ENCODE results near the gene TMEM131L. TPM values are rescaled to one million over a fixed set of nuclear protein-coding genes. Genes with fewer than 3 reads are reported as not detected.
"Not testable (repeated sequence)": the region's sequence is repeated elsewhere in the genome, so short reads cannot be mapped to it uniquely, and the experiment has no call there.

The TMEM131L gene
- total RNA-seq, 1 donor from 2014 or later, result 39.5 TPM

- intact Hi-C loops (cut with micrococcal nuclease); H3K27me3 Mint-ChIP-seq (ENCODE audit: insufficient read depth); DNase-seq (ENCODE audit: low spot score): not testable (repeated sequence)
Measured at GRCh38 chr4:153471071-153471697, 5.0 kb downstream of the TMEM131L start.

DNA sequence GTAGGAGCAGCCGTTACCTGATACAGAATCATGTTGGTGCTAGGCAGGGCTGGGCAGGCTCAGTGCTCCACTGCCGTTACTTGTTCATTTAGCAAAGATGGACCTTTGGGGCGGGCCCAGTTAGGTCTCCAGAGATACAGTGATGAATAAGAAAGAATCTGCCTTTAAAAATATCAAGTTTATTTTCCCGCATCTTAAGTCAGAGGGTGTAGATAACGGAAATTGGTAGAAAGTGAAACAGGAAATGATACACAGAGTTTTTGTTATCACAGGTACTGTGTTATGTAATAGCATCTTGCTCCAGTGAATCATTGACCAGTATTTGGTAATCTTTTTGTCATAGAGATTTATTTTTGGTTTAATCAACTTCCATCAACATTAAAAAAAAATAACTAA lies 5.5 kb downstream of the TMEM131L start:
- Mint-ChIP-seq H3K4me1 (ENCODE audit: low read depth) (peaks cover 76% of the 10 kb centered on the region), H3K9me3 (no peaks in the 10 kb centered on the region), H3K4me3 (peak overlapping the region; percentile 89), H3K27me3 (ENCODE audit: insufficient read depth) (no peaks in the 10 kb centered on the region), H3K27ac (peak overlapping the region; percentile 73), H3K36me3 (ENCODE audit: low read depth) (peaks cover 37% of the 10 kb centered on the region)
- intact Hi-C loops (cut with micrococcal nuclease), result no loop called here
- DNase-seq (ENCODE audit: low spot score), result no peak

More at GRCh38 chr4:153471071-153471697, 5.0 kb downstream of the TMEM131L start:
- peaks cover 75% of the 10 kb centered on the region for H3K4me1 Mint-ChIP-seq (ENCODE audit: low read depth)
- peaks cover 37% of the 10 kb centered on the region for H3K36me3 Mint-ChIP-seq (ENCODE audit: low read depth)
- not testable (repeated sequence) for H3K9me3 Mint-ChIP-seq
- H3K4me3 Mint-ChIP-seq, result peak overlapping the region; percentile 89
- peak overlapping the region; percentile 73 for H3K27ac Mint-ChIP-seq

GRCh38 chr4:153472122-153473037 lies 6.2 kb downstream of the TMEM131L start:
- Mint-ChIP-seq H3K4me3 (no peak overlapping the region), H3K27me3 (ENCODE audit: insufficient read depth) (no peaks in the 10 kb centered on the region), H3K36me3 (ENCODE audit: low read depth) (peaks cover 44% of the 10 kb centered on the region), H3K4me1 (ENCODE audit: low read depth) (peaks cover 81% of the 10 kb centered on the region), H3K9me3 (no peaks in the 10 kb centered on the region), H3K27ac (peak overlapping the region; percentile 26)
- no peak for DNase-seq (ENCODE audit: low spot score)
- intact Hi-C loops (cut with micrococcal nuclease), result no loop called here

DNA sequence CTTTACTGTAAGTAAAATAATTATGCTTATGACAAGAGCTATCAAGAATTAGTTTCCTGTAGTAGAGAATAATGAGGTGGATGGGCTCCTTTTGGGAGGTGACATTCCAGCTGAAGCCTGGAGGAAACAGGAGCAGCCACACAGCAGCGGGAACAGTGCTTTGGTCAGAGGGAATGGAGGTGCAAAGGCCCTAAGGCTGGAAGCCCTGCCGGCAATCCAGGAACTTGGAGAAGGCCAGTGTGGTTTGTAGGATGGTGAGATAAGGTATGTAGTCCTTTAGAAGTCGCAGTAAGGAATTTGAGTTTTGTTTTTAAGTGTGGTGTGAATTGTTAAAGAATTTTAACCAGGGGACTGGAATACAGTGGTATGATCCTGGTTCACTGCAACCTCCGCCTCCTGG lies 8.1 kb downstream of the TMEM131L start:
- peaks cover 49% of the 10 kb centered on the region for H3K36me3 Mint-ChIP-seq (ENCODE audit: low read depth)
- peaks cover 70% of the 10 kb centered on the region for H3K4me1 Mint-ChIP-seq (ENCODE audit: low read depth)
- DNase-seq (ENCODE audit: low spot score), result no peak
- intact Hi-C loops (cut with micrococcal nuclease), result no loop called here
- no peaks in the 10 kb centered on the region for H3K9me3 Mint-ChIP-seq
- no peaks in the 10 kb centered on the region for H3K27me3 Mint-ChIP-seq (ENCODE audit: insufficient read depth)
- peak overlapping the region; percentile 5 for H3K27ac Mint-ChIP-seq
- H3K4me3 Mint-ChIP-seq, result no peak overlapping the region

DNA sequence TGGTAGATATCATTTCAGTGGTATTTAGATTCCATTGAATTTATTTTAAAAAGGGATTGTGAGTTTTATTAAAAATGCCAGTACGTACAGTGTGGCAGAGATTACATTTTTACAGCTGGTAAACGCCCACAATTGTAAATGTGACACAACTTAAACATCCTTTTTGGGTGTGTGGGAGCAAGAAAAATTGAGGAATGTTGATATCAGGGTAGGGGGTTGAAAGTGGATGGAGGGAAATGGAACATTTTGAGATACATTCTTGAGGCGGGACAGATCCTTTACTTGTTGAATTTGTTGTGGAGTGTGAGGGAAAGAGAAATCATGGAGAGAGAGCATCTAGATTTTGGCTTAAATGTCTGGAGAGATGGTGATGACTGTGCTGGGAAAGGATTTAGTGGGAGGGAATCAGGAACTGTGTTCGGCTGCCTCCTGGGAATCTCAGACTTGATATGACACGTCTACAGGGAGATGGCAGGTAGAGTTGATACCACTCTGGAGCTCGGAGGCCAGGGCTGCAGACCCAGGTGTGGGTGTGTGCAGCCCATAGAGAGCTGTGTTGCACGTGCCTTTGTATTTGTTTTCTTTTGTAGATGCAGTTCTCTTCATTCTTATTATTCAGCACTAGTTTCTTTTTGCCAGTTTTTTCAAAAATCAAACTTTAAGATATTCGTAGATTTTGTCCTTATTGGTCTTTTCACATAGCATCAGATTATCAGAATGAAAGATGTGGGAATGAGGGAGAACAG lies 10.8 kb downstream of the TMEM131L start:
- Mint-ChIP-seq H3K36me3 (ENCODE audit: low read depth) (peaks cover 46% of the 10 kb centered on the region), H3K4me3 (no peak overlapping the region), H3K9me3 (no peaks in the 10 kb centered on the region), H3K27me3 (ENCODE audit: insufficient read depth) (no peaks in the 10 kb centered on the region), H3K27ac (no peak overlapping the region), H3K4me1 (ENCODE audit: low read depth) (peaks cover 59% of the 10 kb centered on the region)
- no peak for DNase-seq (ENCODE audit: low spot score)
- intact Hi-C loops (cut with micrococcal nuclease), result no loop called here

DNA sequence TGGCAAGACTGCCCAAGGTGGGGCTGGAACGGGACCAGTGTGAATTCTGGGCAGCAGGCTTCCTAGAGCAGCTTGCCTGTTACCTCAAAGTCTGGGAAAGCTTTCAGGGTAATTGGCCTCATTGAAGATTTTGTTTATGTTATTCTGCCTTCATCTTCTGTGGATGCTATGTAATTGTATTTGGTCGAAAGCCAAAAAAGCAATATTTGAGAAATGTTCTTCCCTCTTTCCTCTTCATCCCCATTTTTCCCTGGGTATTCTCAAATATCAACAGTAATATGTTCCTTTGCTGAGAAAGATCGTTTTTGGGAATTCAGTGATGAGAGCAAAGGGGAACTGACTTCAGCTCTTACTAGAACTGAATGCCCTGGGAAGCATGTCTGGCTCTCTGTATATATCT lies 12.9 kb downstream of the TMEM131L start:
- no peaks in the 10 kb centered on the region for H3K27me3 Mint-ChIP-seq (ENCODE audit: insufficient read depth)
- H3K4me3 Mint-ChIP-seq, result no peak overlapping the region
- no peaks in the 10 kb centered on the region for H3K9me3 Mint-ChIP-seq
- no peak for DNase-seq (ENCODE audit: low spot score)
- intact Hi-C loops (cut with micrococcal nuclease), result no loop called here
- H3K36me3 Mint-ChIP-seq (ENCODE audit: low read depth), result peaks cover 34% of the 10 kb centered on the region
- peaks cover 50% of the 10 kb centered on the region for H3K4me1 Mint-ChIP-seq (ENCODE audit: low read depth)
- no peak overlapping the region for H3K27ac Mint-ChIP-seq

GRCh38 chr4:153480704-153481103 lies 14.5 kb downstream of the TMEM131L start:
- DNase-seq (ENCODE audit: low spot score), result no peak
- H3K27ac Mint-ChIP-seq, result no peak overlapping the region
- intact Hi-C loops (cut with micrococcal nuclease), result loop anchor here (10.0 kb wide), 1 partner anchor 946 kb away; the partner anchor contains the start of gene FBXW7

DNA sequence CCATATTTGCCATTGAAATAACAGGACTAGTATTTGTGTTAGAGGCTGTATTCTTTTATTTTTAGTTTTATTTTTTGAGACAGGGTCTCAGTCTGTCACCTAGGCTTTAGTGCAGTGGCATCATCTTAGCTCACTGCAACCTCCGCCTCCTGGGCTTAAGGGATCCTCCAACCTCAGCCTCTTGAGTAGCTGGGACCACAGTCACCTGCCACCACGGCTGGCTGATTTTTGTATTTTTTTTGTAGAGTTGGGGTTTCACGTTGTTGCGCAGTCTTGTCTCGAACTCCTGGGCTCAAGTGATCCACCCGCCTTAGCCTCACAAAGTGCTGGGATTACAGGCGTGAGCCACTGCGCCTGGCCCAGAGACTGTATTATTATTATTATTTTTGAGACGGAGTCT lies 15.3 kb downstream of the TMEM131L start:
- H3K36me3 Mint-ChIP-seq (ENCODE audit: low read depth), result peaks cover 23% of the 10 kb centered on the region
- no peak overlapping the region for H3K4me3 Mint-ChIP-seq
- intact Hi-C loops (cut with micrococcal nuclease), result loop anchor here (10.0 kb wide), 1 partner anchor 947 kb away; the partner anchor contains the start of gene FBXW7

More at GRCh38 chr4:153480704-153481103, 14.5 kb downstream of the TMEM131L start:
- Mint-ChIP-seq H3K36me3 (ENCODE audit: low read depth) (peaks cover 23% of the 10 kb centered on the region), H3K4me1 (ENCODE audit: low read depth) (peaks cover 50% of the 10 kb centered on the region), H3K4me3 (no peak overlapping the region), H3K27me3 (ENCODE audit: insufficient read depth) (no peaks in the 10 kb centered on the region), H3K9me3 (no peaks in the 10 kb centered on the region)

GRCh38 chr4:153483432-153484418 lies 17.6 kb downstream of the TMEM131L start:
- Mint-ChIP-seq H3K27ac (no peak overlapping the region), H3K36me3 (ENCODE audit: low read depth) (peaks cover 12% of the 10 kb centered on the region), H3K4me3 (no peak overlapping the region), H3K4me1 (ENCODE audit: low read depth) (peaks cover 67% of the 10 kb centered on the region), H3K27me3 (ENCODE audit: insufficient read depth) (no peaks in the 10 kb centered on the region), H3K9me3 (no peaks in the 10 kb centered on the region)
- intact Hi-C loops (cut with micrococcal nuclease), result loop anchor here (10.0 kb wide), 1 partner anchor 949 kb away; the partner anchor contains the start of gene FBXW7
- DNase-seq (ENCODE audit: low spot score), result no peak

More for the DNA sequence above, 15.3 kb downstream of the TMEM131L start:
- H3K27me3 Mint-ChIP-seq (ENCODE audit: insufficient read depth), result no peaks in the 10 kb centered on the region
- H3K27ac Mint-ChIP-seq, result no peak overlapping the region
- H3K4me1 Mint-ChIP-seq (ENCODE audit: low read depth), result peaks cover 58% of the 10 kb centered on the region
- H3K9me3 Mint-ChIP-seq, result no peaks in the 10 kb centered on the region
- DNase-seq (ENCODE audit: low spot score), result no peak

- no peak for DNase-seq (ENCODE audit: low spot score)
- Mint-ChIP-seq H3K4me3 (no peak overlapping the region), H3K27me3 (ENCODE audit: insufficient read depth) (no peaks in the 10 kb centered on the region), H3K9me3 (no peaks in the 10 kb centered on the region), H3K27ac (no peak overlapping the region), H3K36me3 (ENCODE audit: low read depth) (peaks cover 14% of the 10 kb centered on the region), H3K4me1 (ENCODE audit: low read depth) (peaks cover 73% of the 10 kb centered on the region)
- intact Hi-C loops (cut with micrococcal nuclease), result loop anchor here (5.0 to 10.0 kb wide), 2 partner anchors 132 to 951 kb away; partner anchors contain the start of gene FBXW7
Measured at GRCh38 chr4:153485359-153485758, 19.2 kb downstream of the TMEM131L start.

- Mint-ChIP-seq H3K4me3 (no peak overlapping the region), H3K27ac (peak overlapping the region; percentile 49), H3K9me3 (no peaks in the 10 kb centered on the region), H3K27me3 (ENCODE audit: insufficient read depth) (no peaks in the 10 kb centered on the region), H3K4me1 (ENCODE audit: low read depth) (peaks cover 70% of the 10 kb centered on the region), H3K36me3 (ENCODE audit: low read depth) (peaks cover 11% of the 10 kb centered on the region)
- intact Hi-C loops (cut with micrococcal nuclease), result loop anchor here (5.0 to 10.0 kb wide), 2 partner anchors 131 to 951 kb away; partner anchors contain the start of gene FBXW7
- no peak for DNase-seq (ENCODE audit: low spot score)
Measured at GRCh38 chr4:153485860-153486259, 19.7 kb downstream of the TMEM131L start.
